HT1080 (cell line): Measurements from ENCODE around the gene PPP1R3C. TPM values are rescaled to one million over a fixed set of nuclear protein-coding genes. Genes with fewer than 3 reads are reported as not detected.
A peak's percentile ranks its signal among the peaks of the same experiment; 100 is the strongest.

Source experiments
- DNase-seq: peaks from one replicate; pipeline ENCODE4 v3.0.0-alpha.2; 2015; ENCODE audit warnings: low read depth
- total RNA-seq: library from RNA; depleted of rRNA; stranded (reverse); fragments of >200 nt; shearing (Covaris generic); gene quantifications from 2 replicates; pipeline ENCODE4 v1.2.3, GENCODE V29; 2014

Gene PPP1R3C
- total RNA-seq, 1 experiment from 2014 or later, result 3.1 TPM

GRCh38 chr10:91629715-91630549 is 2.9 kb downstream of the PPP1R3C start:
- DNase-seq, result no peak

DNA sequence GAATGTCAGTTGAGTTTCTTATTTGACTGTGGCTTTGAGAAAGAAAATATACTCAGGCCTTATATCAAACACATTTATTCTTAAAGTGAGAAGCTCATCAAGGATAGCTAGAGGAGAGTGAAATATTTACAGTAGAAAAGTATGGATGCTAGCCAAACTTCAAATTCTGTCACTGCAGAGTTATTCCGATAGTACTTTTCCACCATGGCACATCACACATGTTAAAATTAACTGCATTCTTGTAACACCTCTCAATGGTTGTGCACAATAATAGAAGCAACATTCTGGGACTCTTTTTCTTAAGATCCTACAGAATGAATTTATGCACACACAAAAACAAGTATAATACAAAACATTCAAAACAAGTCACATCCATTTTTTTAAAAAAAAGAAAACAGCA is 4.5 kb downstream of the PPP1R3C start:
- DNase-seq, result no peak

DNA sequence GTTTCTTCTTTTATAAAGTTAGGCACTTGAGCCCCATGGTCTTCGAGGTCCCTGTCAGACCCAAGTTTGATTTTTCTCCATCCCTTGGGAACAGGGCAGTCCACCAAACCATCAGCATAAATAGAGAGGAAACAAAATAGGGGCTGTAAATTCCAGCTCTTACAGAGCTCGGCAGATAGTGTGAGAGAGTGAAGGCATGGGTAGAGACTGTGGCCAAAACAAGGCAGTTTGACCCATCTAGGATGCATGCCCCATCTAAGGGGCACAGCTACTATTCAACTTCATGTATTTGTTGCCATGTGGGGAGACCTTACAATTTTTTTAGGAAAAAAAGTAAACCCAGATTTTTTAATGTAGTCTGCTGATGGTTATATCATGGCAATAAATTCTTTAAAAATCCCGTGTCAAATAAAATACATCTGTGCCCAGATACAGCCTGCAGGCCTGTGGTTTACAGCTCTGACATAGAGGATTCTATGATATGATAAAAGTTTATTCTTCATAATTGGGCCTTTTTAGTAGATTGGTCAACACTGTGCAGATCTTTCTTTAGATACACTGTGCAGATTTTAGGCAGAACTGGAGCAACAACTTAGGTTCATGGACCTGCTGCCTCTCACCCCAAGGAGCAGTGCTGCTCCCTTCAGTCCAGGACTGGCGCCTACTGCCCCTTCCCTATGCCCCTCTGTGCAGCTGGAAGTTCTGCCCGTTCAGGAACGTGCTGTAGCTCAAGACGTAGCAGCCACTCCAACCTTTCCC is 5.3 kb downstream of the PPP1R3C start:
- DNase-seq, result no peak

GRCh38 chr10:91626936-91627335 is 5.9 kb downstream of the PPP1R3C start:
- no peak for DNase-seq

GRCh38 chr10:91624633-91625032 is 8.2 kb downstream of the PPP1R3C start:
- no peak for DNase-seq

DNA sequence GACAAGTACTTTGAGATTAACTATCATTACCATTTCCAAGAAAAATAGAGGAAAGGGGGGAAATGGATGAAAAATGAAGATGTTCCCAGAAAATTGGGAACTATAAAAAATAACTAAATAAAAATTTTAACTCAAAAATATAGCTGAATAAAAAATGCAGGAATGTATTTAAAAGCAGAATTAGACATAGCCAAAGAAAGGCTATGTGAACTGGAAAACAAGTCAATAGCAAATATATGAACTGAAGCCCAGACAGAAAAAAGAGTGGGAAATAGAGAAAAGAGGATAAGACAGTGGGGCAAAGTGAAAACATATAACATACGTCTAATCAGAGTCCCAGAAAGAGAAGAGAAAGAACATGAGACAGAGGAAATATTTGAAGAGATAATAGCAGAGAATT is 10.3 kb downstream of the PPP1R3C start:
- no peak for DNase-seq

DNA sequence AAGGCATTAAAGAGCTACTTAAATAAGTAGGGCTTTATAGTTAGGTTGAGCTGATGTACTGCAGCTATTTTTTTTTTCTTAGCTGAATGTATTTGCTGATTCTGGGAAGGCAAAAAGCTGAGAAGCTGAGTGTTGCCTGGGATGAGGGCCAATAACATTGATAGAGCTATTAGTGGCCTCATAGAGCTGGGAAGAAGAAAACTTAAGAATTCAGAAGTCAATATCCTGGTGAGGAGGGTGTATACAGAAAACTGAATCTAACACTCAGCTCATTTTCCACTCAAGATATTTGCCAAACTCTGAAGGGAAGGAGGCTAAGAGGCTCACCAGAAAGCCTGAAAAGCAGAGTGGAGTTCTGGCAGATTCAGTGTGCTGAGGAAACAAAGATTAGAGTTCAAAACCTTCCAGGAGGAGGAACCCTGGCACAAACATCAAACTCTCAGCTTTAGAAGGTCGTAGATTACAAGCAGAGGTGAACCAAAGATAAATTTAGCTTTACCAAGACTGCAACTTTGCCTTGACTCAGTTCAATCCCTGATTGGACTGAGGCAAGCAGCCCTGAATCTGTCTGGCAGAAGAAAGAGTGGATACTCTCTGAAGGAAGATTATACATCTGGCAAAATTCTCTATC is 11.3 kb downstream of the PPP1R3C start:
- DNase-seq, result no peak

- DNase-seq, result peak; percentile 77
Observed at GRCh38 chr10:91617072-91617609, 15.7 kb downstream of the PPP1R3C start.

GRCh38 chr10:91616137-91616536 is 16.7 kb downstream of the PPP1R3C start:
- no peak for DNase-seq

DNA sequence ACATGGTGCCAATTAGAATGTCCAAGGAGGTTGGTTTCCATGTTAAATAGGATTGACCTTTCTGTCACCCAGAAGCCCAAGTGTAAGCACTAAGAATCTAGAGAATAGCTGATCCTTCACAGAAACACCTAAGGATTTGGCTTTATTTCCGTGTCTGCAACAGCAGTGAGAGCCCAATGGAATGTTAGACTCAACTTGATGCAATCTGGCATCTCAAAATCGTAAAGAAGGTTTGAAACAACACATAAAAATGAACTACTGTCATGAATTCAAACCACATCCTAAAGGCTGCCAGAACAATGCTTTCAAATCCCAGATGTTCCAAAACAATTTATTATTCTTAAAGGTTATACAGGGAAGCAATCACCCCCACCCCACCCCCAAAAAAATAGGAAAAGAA is 18.6 kb downstream of the PPP1R3C start:
- peak; percentile 54 for DNase-seq

- peak; percentile 97 for DNase-seq
Observed at GRCh38 chr10:91613411-91614187, 19.3 kb downstream of the PPP1R3C start.

GRCh38 chr10:91610919-91611318 is 22.0 kb downstream of the PPP1R3C start:
- no peak for DNase-seq

- DNase-seq, result peak; percentile 38
Observed at GRCh38 chr10:91610444-91610843, 22.4 kb downstream of the PPP1R3C start.

GRCh38 chr10:91607646-91608403 is 25.0 kb downstream of the PPP1R3C start:
- DNase-seq, result no peak

DNA sequence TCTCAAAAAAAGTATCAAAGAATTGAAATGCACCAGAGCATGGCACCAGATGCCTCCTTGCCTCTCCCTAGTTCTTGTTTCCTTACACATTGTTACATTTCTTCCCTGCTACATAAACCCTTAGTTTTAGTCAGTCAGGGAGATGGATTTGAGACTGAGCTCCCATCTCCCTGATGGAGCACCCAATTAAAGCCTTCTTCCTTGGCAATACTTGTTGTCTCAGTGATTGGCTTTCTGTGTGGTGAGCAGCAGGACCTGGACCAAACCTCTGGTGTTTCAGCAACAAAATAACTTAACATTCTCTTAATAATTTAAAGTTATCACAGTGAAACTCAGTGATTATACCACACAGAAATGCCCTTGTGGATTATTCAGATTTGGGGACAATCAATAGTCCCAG is 26.9 kb downstream of the PPP1R3C start:
- no peak for DNase-seq

- peak; percentile 83 for DNase-seq
Observed at GRCh38 chr10:91604553-91605534, 28.0 kb downstream of the PPP1R3C start.

- DNase-seq, result no peak
Observed at GRCh38 chr10:91603931-91604331, 28.9 kb downstream of the PPP1R3C start.

DNA sequence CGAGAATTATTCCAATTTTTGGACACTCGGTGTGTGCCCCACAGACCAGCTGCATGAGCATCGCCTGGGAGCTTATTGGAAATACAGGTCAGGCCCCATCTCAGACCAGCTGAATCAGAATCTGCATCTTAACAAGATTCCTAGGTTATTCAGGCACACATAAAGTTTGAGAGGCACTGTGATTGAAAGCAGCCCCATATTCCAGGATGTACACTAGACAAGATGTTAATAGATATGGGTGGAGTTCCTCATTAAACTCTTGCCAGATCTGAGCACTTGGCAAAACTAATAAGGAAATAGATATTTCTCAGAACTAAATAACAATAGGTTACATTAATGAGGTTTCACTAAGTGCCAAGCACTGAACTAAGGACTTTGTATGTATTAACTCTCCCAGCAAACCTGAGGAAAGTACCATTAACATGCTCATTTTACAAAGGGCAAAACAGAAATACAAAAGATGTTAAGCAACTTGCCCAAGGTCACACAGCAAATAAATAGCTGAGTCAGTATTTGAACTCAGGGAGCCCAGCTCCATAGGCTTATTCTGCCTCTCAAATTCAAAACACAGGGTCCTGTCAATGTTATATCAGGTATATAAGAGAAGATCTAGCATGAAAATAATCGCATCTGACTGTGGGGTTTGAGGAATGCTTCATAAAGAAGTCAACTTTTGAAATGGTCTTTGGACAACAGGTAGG is 29.9 kb downstream of the PPP1R3C start:
- DNase-seq, result no peak
